ENCODE results near the gene CEP57.

DNA sequence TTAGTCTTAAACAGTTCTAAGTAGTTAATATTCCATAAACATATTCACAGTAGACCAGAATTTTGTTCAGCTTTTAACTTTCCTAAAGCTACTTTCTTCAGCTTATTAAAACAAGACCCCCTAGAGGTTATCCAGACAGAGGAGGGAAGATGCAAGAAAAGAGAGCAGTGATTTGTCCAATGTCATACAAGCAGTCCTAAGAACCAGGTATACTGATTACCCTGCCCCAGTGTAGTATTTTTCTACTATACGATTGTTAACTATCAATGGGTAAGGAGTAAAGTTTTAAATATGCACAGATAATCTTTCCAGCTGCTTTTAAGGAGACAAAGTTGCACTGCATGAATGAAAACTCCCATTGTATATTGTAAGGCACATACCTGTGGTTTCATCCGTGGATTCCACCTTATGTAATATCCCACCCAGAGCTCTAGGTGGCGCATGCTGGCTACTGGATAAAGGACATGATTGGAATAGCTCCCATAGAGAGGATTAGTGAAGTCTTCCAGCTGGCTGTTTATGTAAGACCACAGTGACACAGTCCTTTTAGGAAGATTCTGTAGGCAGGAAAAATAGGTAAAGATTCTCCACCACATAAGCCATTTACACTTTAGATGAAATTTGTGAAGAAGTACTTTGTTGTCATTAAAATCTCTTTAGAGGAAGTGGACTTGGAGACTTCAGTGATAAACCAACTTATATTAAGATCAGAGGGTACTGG is 45.6 kb downstream of the CEP57 start:
- TF ChIP-seq, protein P1, sequence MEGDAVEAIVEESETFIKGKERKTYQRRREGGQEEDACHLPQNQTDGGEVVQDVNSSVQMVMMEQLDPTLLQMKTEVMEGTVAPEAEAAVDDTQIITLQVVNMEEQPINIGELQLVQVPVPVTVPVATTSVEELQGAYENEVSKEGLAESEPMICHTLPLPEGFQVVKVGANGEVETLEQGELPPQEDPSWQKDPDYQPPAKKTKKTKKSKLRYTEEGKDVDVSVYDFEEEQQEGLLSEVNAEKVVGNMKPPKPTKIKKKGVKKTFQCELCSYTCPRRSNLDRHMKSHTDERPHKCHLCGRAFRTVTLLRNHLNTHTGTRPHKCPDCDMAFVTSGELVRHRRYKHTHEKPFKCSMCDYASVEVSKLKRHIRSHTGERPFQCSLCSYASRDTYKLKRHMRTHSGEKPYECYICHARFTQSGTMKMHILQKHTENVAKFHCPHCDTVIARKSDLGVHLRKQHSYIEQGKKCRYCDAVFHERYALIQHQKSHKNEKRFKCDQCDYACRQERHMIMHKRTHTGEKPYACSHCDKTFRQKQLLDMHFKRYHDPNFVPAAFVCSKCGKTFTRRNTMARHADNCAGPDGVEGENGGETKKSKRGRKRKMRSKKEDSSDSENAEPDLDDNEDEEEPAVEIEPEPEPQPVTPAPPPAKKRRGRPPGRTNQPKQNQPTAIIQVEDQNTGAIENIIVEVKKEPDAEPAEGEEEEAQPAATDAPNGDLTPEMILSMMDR (IDR thresholded peaks at IDR 0.05 in 4 of 5, conservative IDR thresholded peaks at IDR 0.05 in 1 of 5) = peak; percentile 61 to 87 (median 74)
- TF ChIP-seq POLR2A (IDR thresholded peaks at IDR 0.05) = no peak
